GM23248 (cell line): ENCODE data around the gene FMNL3. TPM values are rescaled to one million over a fixed set of nuclear protein-coding genes. Genes with fewer than 3 reads are reported as not detected.
"Not testable (repeated sequence)": the region's sequence is repeated elsewhere in the genome, so short reads cannot be mapped to it uniquely, and the experiment has no call there.

Source experiments
- DNase-seq: peaks from one replicate; pipeline ENCODE4 v3.0.0-alpha.2; 2015
- H2AFZ ChIP-seq: fragments of 200-600 bp; sonication (generic); 2 replicates; pipeline ENCODE4 v1.6.1; 2016; ENCODE audit warnings: antibody characterized with exemption
- H3F3A ChIP-seq: fragments of 200-600 bp; sonication (generic); 2 replicates; pipeline ENCODE4 v1.6.1; 2016; ENCODE audit warnings: mild to moderate bottlenecking, antibody characterized with exemption, mixed run types; ENCODE audit not compliant: insufficient read depth
- H3K27ac ChIP-seq: fragments of 200-600 bp; sonication (generic); 2 replicates; pipeline ENCODE4 v1.5.1; 2016; ENCODE audit warnings: mild to moderate bottlenecking
- H3K27me3 ChIP-seq: fragments of 200-600 bp; sonication (generic); replicated peaks from 2 replicates; pipeline ENCODE4 v1.6.1; 2016; ENCODE audit warnings: mild to moderate bottlenecking; ENCODE audit not compliant: insufficient read depth
- H3K36me3 ChIP-seq: fragments of 200-600 bp; sonication (generic); 2 replicates; pipeline ENCODE4 v1.6.1; 2016; ENCODE audit warnings: low read depth, mild to moderate bottlenecking
- H3K4me1 ChIP-seq: fragments of 200-600 bp; sonication (generic); 2 replicates; pipeline ENCODE4 v1.6.1; 2016; ENCODE audit warnings: mild to moderate bottlenecking; ENCODE audit not compliant: insufficient read depth
- H3K4me2 ChIP-seq: fragments of 200-600 bp; sonication (generic); one replicate; pipeline ENCODE4 v1.6.1; 2016; ENCODE audit warnings: mild to moderate bottlenecking; ENCODE audit not compliant: unreplicated experiment
- H3K4me3 ChIP-seq: fragments of 200-600 bp; sonication (generic); 2 replicates; pipeline ENCODE4 v1.5.1; 2016; ENCODE audit warnings: mild to moderate bottlenecking
- H3K79me2 ChIP-seq: fragments of 200-600 bp; sonication (generic); 2 replicates; pipeline ENCODE4 v1.6.1; 2016; ENCODE audit warnings: mild to moderate bottlenecking; ENCODE audit not compliant: insufficient read depth
- H3K9ac ChIP-seq: fragments of 200-600 bp; sonication (generic); 2 replicates; pipeline ENCODE4 v1.6.1; 2016; ENCODE audit warnings: mild to moderate bottlenecking
- H3K9me2 ChIP-seq: fragments of 200-600 bp; sonication (generic); 2 replicates; pipeline ENCODE4 v1.6.1; 2016; ENCODE audit warnings: mixed run types, mild to moderate bottlenecking, moderate library complexity; ENCODE audit not compliant: insufficient read depth
- H3K9me3 ChIP-seq: fragments of 200-600 bp; sonication (generic); one replicate; pipeline ENCODE4 v1.6.1; 2017; ENCODE audit warnings: low read depth
- H4K20me1 ChIP-seq: fragments of 200-600 bp; sonication (generic); 2 replicates; pipeline ENCODE4 v1.6.0; 2016; ENCODE audit not compliant: insufficient read depth
- EZH2 ChIP-seq: fragments of 200-600 bp; sonication (generic); IDR thresholded peaks from 2 replicates; pipeline ENCODE4 v1.6.1; 2018; ENCODE audit warnings: antibody characterized with exemption, mild to moderate bottlenecking; ENCODE audit not compliant: insufficient read depth, poor library complexity, severe bottlenecking
- EZH2phosphoT487 ChIP-seq: fragments of 200-600 bp; sonication (generic); IDR thresholded peaks from 2 replicates; pipeline ENCODE4 v1.6.1; 2018; ENCODE audit warnings: antibody characterized with exemption, moderate library complexity, mild to moderate bottlenecking, low read depth; ENCODE audit not compliant: insufficient read depth
- WGBS, 2 experiments: methylation state at CpG; one replicate each; pipeline ENCODE4 v1.1.6; 2015 to 2017; ENCODE audit warnings: low lambda C conversion rate in 2 of 2, low coverage in 1 of 2; ENCODE audit errors: missing lambda C conversion rate in 2 of 2; 5-methylcytosine and 5-hydroxymethylcytosine counted together
- in situ Hi-C: fragments of 300-500 bp; cut with MboI; formaldehyde crosslinking; loops from 2 replicates; pipeline ENCODE4 v1.15.0; 2020
- polyA plus RNA-seq: library from polyadenylated mRNA; unstranded; fragments of >200 nt; fragmentation: Nextera tagmentation; extraction: Ambion mirVana; gene quantifications from 2 replicates; pipeline ENCODE4 v1.2.1, GENCODE V29; 2016
- total RNA-seq: library from RNA; depleted of rRNA; stranded (reverse); fragments of >200 nt; shearing (Covaris generic); gene quantifications from 2 replicates; pipeline ENCODE4 v1.2.3, GENCODE V29; 2014

FMNL3 gene
- total and polyA plus RNA-seq, 2 experiments from 2014 or later, result 7.9 to 24.0 TPM

DNA sequence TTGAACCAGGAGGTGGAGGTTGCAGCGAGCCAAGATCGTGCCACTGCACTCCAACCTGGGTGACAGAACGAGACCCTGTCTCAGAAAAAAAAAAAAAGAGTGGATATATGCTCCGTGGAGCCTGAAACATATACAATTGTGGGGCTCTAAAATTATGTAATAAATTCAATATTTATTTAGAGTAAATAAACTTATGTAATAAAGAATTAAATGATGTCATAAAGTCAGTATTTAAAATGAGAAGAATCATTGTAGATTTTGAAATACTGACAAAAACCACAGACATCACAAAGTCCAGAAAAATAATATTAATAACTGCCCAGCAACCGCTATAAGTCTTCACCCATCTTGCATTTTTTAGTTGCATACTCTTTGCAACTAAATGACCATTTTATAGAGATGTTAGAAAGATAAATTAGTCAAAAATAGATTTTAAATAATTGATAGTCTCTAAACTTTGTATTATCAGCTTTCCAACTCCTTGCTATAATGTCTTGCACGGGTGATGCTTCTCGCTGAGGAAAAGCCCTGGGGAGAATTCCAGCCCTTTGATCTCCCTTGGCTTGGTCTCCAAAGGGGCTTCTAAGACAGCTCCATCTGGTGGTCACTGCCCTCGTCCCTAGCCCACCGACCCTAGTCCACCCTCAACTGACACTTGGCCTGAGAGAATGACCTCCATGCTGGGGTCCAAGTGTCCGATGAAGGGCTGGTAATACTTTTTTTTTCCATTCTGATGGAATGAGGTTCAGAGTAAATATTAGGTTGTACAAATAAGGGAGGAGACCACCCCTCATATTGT lies 26.2 kb upstream of the FMNL3 start:
- no peak overlapping the region for H3K4me3 ChIP-seq
- no peak overlapping the region for H2AFZ ChIP-seq
- H3K27me3 ChIP-seq, result no peaks in the 10 kb centered on the region; the same call in 1 of the 2 replicates
- in situ Hi-C loops, result no loop called here
- H3F3A ChIP-seq, result no peaks in the 10 kb centered on the region
- H4K20me1 ChIP-seq, result no peaks in the 10 kb centered on the region
- TF ChIP-seq EZH2, result no peak
- TF ChIP-seq EZH2phosphoT487, result no peak
- no peak overlapping the region for H3K9ac ChIP-seq
- no peak overlapping the region for H3K27ac ChIP-seq
- H3K4me2 ChIP-seq, result no peak overlapping the region
- no peaks in the 10 kb centered on the region for H3K4me1 ChIP-seq
- H3K36me3 ChIP-seq, result no peaks in the 10 kb centered on the region
- no peaks in the 10 kb centered on the region for H3K9me3 ChIP-seq
- DNase-seq, result no peak
- 54 to 60% methylated on average over 10 of the region's 10 CpGs for WGBS, 2 experiments
- no peaks in the 10 kb centered on the region for H3K9me2 ChIP-seq
- H3K79me2 ChIP-seq, result no peaks in the 10 kb centered on the region

DNA sequence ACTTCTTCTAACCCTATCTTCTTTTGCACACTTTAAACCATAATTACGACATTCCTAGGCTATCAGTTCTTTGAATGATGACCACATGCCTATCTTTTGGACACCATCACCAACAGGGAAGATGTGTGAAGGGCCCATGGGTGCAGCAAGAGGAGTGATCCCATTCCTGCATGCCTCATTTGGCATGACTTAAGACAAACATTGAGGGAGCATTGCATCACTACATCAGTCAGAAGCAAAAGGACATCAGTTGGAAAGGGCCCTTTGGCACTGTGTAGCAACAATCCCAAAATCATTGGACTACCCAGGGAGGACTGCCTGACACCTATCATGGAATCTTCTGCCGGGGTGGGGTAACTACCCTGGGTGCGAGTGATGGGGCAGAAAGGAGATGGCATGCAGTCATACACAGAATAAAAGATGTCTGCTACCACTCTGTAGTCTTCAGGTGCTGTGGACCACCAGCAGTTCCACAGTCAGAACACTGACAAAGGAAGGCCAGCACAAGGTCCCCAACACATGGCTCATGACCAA lies 23.4 kb upstream of the FMNL3 start:
- no peak overlapping the region for H3K4me3 ChIP-seq
- peak; percentile 52 for DNase-seq
- WGBS, 2 experiments, result 81 to 87% methylated on average over 3 of the region's 3 CpGs

DNA sequence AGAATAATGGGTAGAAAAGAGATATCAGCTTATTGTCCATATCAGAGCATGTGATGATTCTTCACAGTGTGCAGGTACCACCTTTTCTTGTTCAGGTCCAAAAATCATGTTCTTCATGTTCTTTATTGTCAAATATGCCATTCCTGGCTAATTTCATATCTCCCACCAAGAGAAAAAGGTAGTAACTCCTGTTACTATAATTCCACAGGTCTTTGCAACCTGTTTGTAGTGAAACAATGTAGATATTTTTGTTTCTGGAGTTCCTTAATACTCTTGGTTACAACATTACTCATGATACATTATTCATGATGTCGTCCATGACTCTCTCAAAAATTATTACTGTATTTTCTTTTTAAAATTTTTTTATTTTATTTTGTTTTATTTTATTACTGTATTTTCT lies 22.8 kb upstream of the FMNL3 start:
- no peak overlapping the region for H3K27ac ChIP-seq
- no peak overlapping the region for H3K9ac ChIP-seq
- no peaks in the 10 kb centered on the region for H3K9me3 ChIP-seq
- H3F3A ChIP-seq, result no peaks in the 10 kb centered on the region
- no peak for DNase-seq
- no peaks in the 10 kb centered on the region for H3K36me3 ChIP-seq
- H3K4me3 ChIP-seq, result no peak overlapping the region
- TF ChIP-seq EZH2 (no peak), EZH2phosphoT487 (no peak)
- WGBS, 2 experiments, result 22 to 46% methylated on average over 1 of the region's 1 CpG
- H2AFZ ChIP-seq, result no peak overlapping the region
- no peaks in the 10 kb centered on the region for H3K9me2 ChIP-seq
- H3K4me1 ChIP-seq, result no peaks in the 10 kb centered on the region
- H3K27me3 ChIP-seq, result no peaks in the 10 kb centered on the region; the same call in 1 of the 2 replicates
- in situ Hi-C loops, result no loop called here
- no peak overlapping the region for H3K4me2 ChIP-seq
- no peaks in the 10 kb centered on the region for H3K79me2 ChIP-seq
- H4K20me1 ChIP-seq, result no peaks in the 10 kb centered on the region

More for the DNA sequence above, 23.4 kb upstream of the FMNL3 start:
- Histone ChIP-seq H3K36me3 (no peaks in the 10 kb centered on the region), H3F3A (no peaks in the 10 kb centered on the region), H3K9ac (no peak overlapping the region), H3K79me2 (no peaks in the 10 kb centered on the region), H3K4me1 (no peaks in the 10 kb centered on the region), H3K27me3 (no peaks in the 10 kb centered on the region; the same call in 1 of the 2 replicates), H3K9me3 (no peaks in the 10 kb centered on the region), H3K27ac (no peak overlapping the region), H2AFZ (no peak overlapping the region), H4K20me1 (no peaks in the 10 kb centered on the region), H3K4me2 (no peak overlapping the region), H3K9me2 (no peaks in the 10 kb centered on the region)
- TF ChIP-seq EZH2phosphoT487 (no peak), EZH2 (no peak)
- in situ Hi-C loops, result no loop called here

DNA sequence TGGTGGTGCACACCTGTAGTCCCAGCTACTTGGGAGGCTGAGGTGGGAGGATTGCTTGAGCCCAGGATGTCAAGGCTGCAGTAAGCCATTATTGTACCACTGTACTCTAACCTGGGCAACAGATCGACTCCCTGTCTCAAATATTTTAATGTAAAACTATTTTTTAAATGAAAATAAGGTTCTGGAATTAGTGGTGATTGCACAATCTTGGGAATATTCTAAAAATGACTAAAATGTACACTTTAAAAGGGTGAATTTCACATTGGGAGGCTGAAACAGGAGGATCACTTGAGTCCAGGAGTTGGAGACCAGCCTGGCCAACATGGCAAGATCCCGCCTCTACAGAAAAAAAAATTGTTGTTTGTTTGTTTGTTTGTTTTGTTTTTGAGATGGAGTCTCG lies 21.2 kb upstream of the FMNL3 start:
- Histone ChIP-seq H3K27ac (no peak overlapping the region), H4K20me1 (no peaks in the 10 kb centered on the region), H2AFZ (no peak overlapping the region), H3K36me3 (no peaks in the 10 kb centered on the region), H3K4me2 (no peak overlapping the region), H3F3A (no peaks in the 10 kb centered on the region), H3K9ac (no peak overlapping the region), H3K9me2 (no peaks in the 10 kb centered on the region), H3K79me2 (no peaks in the 10 kb centered on the region), H3K4me3 (no peak overlapping the region), H3K27me3 (no peaks in the 10 kb centered on the region; the same call in 1 of the 2 replicates), H3K4me1 (no peaks in the 10 kb centered on the region), H3K9me3 (no peaks in the 10 kb centered on the region)
- no peak for DNase-seq
- TF ChIP-seq EZH2, result no peak
- TF ChIP-seq EZH2phosphoT487, result no peak
- WGBS, 2 experiments, result 72 to 74% methylated on average over 3 of the region's 3 CpGs
- in situ Hi-C loops, result no loop called here

DNA sequence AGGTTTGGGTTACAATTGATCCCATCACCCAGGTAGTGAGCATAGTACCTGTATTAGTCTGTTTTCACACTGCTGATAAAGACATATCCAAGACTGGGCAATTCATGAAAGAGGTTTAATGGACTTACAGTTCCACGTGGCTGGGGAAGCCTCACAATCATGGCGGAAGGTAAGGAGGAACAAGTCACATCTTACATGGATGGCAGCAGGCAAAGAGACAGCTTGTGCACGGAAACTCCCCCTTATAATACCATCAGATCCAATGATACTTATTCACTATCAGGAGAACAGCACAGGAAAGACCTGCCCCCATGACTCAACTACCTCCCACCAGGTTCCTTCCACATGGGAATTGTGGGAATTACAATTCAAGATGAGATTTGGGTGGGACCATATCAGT lies 14.2 kb upstream of the FMNL3 start:
- H3K4me3 ChIP-seq, H4K20me1 ChIP-seq, H3K36me3 ChIP-seq, H3K9me3 ChIP-seq, DNase-seq, H3K27me3 ChIP-seq, H3K79me2 ChIP-seq, H3K4me2 ChIP-seq, H2AFZ ChIP-seq, in situ Hi-C loops, H3K27ac ChIP-seq, H3K9me2 ChIP-seq, H3K9ac ChIP-seq, H3K4me1 ChIP-seq, H3F3A ChIP-seq: not testable (repeated sequence)
- WGBS, 2 experiments, result 69 to 79% methylated on average over 3 of the region's 3 CpGs
